Activated CD4-positive, alpha-beta T cell treated with anti-CD3 and anti-CD28 coated beads, Interleukin-2, amount 50 U/mL, for 24 hours (primary cell): ENCODE measurements around the gene TAF1B.
A peak's percentile ranks its signal among the peaks of the same experiment; 100 is the strongest.

Experiments
- DNase-seq, 2 donors: peaks; one replicate each; pipeline ENCODE4 v3.0.0-alpha.2; 2020; ENCODE audit warnings: low read depth in 1 of 2, low spot score in 1 of 2

Gene TAF1B

GRCh38 chr2:9843229-9844035 is at the start of gene TAF1B:
TAF1B (plus strand) TSS chr2:9843474; CDS start chr2:9843542, 68 bp downstream.
- DNase-seq: peak; percentile 70 to 84

DNA sequence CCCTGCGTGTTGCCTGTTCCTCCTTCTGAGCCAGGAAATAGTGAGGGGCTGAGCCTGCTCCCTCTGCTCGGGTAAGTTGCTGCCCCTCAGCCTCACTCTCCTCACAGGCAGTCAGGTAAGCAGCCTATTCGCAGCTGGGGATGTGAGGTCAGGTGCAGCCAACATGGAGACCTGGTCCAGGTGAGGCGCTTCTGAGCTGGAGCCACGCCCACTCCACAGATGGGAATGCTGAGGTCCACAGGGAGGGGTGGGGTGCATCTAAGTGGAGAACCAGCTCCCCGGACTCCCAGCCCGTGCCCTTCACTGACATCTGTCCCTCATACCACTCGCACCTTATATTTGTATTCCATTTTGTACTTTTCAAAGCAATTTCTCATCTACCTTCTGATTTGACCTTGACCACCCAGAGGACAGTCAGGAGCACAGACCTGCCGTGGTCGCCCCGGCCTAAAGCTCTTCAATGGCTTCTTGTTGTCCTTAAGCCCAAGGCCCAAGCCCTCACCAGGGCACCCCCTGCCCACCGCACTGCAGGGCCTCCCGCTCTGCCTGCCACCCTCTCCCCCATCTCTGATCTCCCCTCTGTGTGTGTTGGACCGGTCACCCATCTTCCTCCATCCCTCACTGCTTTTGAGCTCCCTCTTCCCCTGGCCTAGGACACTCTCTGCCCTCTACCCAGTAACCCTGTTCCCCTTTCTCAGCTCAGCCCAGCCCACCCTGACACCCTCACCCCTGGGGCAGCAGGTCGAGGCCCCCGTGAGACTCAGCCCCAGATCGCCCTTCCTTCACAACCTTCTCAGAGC is 49.2 kb upstream of the TAF1B start:
- DNase-seq: no peak

DNA sequence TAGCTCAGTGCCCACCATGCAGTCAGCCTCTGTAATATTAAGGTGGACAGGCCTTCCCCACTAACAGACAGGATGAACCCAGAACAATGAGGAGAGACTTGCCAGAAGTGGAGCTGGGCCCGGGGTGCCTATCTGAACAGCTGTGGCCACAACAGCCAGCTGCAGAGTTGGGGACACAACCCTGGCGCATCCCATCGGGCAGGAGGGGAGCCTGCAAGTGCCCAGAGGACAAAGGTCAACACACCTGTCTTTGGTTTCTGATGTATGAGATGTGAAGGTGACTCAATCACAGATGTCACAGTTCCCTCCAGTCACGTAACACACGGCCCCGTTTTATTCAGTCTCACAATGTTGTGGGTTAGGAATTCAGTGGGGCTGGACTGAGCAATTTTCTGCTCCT is 48.2 kb upstream of the TAF1B start:
- no peak for DNase-seq

- no peak for DNase-seq
These were observed 46.9 kb upstream of the TAF1B start for GRCh38 chr2:9796056-9797010.

DNA sequence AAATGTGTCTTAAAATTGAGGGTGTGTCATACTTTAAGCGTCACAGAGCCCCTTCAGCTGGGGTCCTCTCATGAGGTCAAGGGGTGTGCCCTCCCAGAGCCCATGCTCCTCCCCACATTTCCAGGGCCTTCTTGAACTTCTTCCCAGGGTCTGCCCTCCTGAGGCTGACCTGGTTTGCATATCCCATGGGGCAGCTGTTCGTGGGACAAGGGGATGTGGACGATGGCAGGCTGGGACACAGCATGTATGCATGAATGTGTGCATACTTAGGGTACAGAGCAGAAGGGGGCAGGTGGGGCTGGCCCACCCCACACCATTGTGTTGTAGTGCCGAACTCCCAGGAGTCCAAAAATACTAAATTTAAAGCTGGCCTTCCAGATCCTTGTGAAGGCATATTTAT is 46.2 kb upstream of the TAF1B start:
- no peak for DNase-seq

DNA sequence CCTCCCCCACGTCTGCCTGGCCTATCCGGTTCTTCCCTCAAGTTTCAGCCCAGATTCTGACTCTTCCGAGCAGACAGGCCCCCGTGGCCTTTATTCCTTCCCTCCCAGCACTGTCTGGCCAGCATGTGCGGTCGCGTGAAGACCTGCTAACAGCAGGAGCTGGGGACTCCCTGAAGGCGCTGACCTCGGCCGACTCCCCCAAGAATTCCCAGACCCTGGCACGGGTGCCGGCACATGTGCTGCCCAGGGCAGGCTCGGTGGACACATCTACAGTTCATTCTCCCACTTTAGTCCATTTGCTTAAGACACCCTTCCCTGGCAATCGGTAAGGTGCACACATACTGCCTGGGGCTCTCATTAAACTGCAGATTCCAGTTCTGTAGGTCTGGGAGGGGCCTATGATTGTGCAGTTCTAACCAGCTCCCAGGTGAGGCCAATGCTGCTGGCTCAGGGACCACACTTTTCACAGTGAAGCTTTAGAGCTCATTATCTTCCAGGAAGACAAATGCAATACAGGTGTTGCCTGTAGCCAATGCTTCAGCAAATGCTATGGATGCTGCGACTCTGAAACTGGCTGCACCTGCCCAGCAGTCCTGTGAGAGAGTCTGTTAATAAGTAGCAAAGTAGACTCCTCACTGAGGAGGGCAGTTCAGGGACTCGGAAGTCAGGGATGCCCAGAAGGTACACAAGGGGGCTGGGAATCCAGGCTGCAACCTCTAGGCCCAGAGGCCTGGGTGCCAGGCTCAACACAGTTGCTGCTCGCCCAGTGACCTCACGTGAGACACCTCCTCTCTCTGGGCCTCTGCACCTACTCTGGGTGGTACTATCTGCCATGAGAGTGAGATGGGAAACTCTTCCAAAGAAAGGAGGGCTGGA is 45.4 kb upstream of the TAF1B start:
- DNase-seq: no peak

DNA sequence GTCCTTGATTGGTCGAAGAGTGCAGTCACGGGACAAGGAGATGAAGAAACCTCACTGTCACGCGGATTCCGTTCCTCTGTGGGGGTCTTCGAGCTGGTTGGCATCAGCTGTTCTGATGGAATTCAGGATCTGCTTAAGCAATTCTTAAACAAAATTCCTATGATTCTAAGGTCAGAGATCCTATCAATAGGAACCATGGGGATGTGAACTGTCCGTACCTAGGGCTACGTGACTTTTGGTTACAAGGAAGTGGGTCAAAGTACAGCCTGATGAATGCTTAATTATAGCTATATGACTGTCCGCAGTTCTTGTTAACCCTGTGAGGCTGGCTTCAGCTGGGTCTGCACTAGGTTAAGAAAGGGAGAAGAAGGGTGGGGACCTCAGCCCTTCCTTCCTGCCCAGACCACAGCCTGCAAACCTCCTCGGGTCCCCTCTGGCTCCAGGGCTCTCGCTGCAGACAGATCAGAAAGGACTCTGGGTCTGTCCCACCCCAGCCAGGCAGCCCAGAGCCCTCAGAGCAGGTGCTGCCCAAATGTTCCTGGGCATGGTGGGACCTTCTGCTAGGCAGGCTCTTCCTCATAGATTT is 44.2 kb upstream of the TAF1B start:
- DNase-seq: no peak

DNA sequence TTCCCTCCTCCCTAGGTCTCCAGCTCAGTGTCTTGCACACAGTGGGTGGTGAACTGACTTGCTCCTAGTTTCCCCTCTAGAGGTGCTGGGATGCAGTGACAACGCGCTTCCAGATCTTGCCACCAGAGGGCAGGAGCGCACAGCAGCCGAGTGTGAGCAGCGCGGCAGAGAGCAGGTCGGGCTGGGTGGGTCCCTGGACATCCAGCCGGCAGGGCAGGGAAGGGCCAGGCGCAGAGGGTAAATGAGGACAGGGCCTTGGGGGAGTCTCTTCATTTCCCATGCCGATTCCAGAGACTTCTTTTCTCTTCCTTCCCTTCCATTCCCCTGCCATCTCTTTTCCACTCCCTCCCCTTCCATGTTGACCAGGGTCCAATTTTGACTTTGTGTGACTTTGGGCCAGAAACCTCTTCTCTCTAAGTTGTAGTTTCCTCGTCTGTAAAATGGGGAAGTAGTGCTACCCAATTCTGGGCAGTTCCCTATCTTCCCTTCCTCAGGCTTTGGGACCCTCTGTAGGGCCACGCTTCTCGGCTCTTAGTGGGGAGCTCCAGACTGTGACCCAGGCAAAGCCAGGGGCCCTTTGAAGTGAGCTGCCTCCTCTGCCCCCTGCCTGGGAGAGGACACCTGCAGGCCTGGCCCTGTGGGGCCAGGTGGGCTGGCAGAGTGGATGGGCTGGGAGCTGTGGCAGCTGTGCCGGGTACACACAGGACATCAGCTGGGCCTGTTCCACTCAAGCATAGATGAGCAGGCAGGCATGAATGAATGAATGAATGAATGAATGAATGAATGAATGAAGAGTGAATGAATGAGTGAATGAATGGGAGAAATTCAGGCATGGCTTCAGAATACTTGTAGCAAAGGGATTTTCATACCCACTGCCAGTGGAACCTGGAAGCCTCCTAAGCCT is 43.3 kb upstream of the TAF1B start:
- peak; percentile 81 to 82 for DNase-seq

- no peak for DNase-seq
These were observed 42.7 kb upstream of the TAF1B start for GRCh38 chr2:9800639-9800974.

- DNase-seq: no peak
These were observed 42.1 kb upstream of the TAF1B start for GRCh38 chr2:9800975-9801726.

- no peak for DNase-seq
These were observed 40.7 kb upstream of the TAF1B start for GRCh38 chr2:9802576-9802993.

- DNase-seq: no peak
These were observed 40.1 kb upstream of the TAF1B start for GRCh38 chr2:9803023-9803805.

- DNase-seq: no peak
These were observed 37.6 kb upstream of the TAF1B start for GRCh38 chr2:9805435-9806297.

- DNase-seq: no peak
These were observed 37.0 kb upstream of the TAF1B start for GRCh38 chr2:9806298-9806610.

- no peak for DNase-seq
These were observed 36.6 kb upstream of the TAF1B start for GRCh38 chr2:9806656-9807055.

DNA sequence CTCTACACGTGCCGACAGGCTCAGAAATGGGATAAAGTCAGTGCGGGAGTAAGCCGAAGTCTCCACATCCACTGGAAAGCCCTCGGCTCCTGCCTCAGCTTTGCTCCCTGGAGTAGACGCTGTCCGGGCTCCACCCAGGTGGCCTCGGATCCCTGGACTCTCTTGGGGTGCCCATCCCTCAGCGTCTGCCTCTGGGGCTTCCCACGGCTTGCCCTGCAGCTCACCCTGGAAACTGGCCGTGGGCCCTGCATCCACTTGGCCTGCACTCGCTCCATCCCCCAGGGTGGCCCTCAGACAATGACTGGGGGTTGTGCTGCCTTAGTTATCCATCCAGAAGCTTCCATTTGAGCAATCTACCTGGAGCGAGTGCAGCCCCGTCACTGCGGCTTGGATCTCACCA is 36.2 kb upstream of the TAF1B start:
- DNase-seq: no peak
